K562 treated with DMSO at 1 percent for 24 hours (cell line): Measurements from ENCODE around the gene CCDC167. TPM values are rescaled to one million over a fixed set of nuclear protein-coding genes. Genes with fewer than 3 reads are reported as not detected.

Experiments
- total RNA-seq: library from RNA; unstranded; fragments of 300-600 nt; gene quantifications from 2 replicates; pipeline ENCODE4 v1.2.3, GENCODE V29; 2022; ENCODE audit warnings: low read depth; ENCODE audit not compliant: insufficient read depth

The CCDC167 gene
- 70.5 and 83.0 TPM in 2 replicates for total RNA-seq

DNA sequence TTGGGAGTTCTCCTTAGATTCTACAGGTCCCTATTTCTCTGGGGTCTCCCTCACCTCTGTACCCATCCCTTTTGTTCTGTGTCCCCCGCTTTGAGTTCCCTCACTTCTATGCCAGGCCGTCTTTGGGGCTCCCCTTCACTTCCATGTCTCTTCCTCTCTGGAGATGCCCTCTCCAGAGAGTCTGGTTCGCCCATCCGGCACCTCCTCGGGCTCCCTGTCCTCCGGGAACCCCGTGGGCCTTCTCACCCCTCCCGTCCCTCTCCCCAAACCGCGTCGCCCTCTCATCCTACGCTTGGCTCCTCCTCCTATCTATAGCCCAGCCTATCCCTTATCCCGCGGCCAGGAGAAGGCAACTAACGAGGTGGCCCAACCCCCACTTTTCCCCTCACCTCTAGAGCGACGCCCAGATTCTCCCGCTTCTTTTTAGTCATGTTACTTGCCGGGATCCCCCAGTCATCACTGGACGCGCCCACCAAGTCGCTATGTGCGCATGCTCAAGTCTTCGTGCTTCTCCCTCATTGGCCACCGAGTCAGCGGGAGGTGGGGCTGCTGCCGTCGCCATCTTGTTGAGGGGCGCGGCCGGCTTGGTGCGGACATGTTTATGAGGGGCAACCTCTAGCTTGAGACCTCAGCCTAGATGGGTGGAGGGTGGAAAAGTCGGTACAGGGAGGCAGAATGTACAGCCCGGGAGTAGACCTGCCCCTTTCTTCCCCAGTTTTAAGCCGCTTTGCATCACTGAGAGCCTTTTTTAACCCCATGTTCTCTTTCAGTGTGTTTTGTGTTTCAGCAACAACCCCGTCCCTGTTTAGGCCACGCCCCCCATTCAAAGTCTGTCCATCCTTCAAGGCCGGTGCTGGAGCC lies at the start of gene CCDC167:
TSS of gene CCDC167 (minus strand) at position 461 of the 861 bp plus-strand sequence. CDS start at position 431, 30 bp downstream.

Other genes starting within 250 kb of the CCDC167 start
- gene TBC1D22B, start 242.1 kb downstream of the CCDC167 start, total RNA-seq = 24.4 and 25.5 TPM in 2 replicates
- gene TMEM217, start 241.7 kb downstream of the CCDC167 start, total RNA-seq = 6.1 and 6.3 TPM in 2 replicates
- 19.5 and 22.5 TPM in 2 replicates for gene RNF8, start 145.9 kb downstream of the CCDC167 start, total RNA-seq
- 52.0 and 52.6 TPM in 2 replicates for gene CMTR1, start 66.7 kb downstream of the CCDC167 start, total RNA-seq
- 0.59 and 0.66 TPM in 2 replicates for gene MDGA1, start 198.0 kb upstream of the CCDC167 start, total RNA-seq